Pulmonary artery endothelial cell (primary cell): ENCODE data around the gene BAZ2B. TPM values are rescaled to one million over a fixed set of nuclear protein-coding genes. Genes with fewer than 3 reads are reported as not detected.

Source experiments
- DNase-seq: peaks from one replicate; pipeline ENCODE4 v3.0.0-alpha.2; 2011; ENCODE audit warnings: low read depth, low spot score
- total RNA-seq: library from RNA; depleted of rRNA; stranded (reverse); fragments of >200 nt; gene quantifications from 2 replicates; pipeline ENCODE4 v1.2.3, GENCODE V29; 2014

Gene BAZ2B
- total RNA-seq, 1 donor from 2014 or later = 76.6 TPM

GRCh38 chr2:159326569-159327255, 289.6 kb downstream of the BAZ2B start:
- DNase-seq = no peak

GRCh38 chr2:159322419-159322818, 293.9 kb downstream of the BAZ2B start:
- DNase-seq = no peak

- no peak for DNase-seq
These were observed 298.8 kb downstream of the BAZ2B start for GRCh38 chr2:159317392-159318088.

- no peak for DNase-seq
These were observed 308.4 kb downstream of the BAZ2B start for GRCh38 chr2:159307942-159308341.

GRCh38 chr2:159300586-159300985, 315.8 kb downstream of the BAZ2B start:
- DNase-seq = no peak

- no peak for DNase-seq
These were observed 317.4 kb downstream of the BAZ2B start for GRCh38 chr2:159298967-159299366.

- DNase-seq = no peak
These were observed 319.2 kb downstream of the BAZ2B start for GRCh38 chr2:159297042-159297707.

GRCh38 chr2:159292157-159292556, 324.2 kb downstream of the BAZ2B start:
- DNase-seq = no peak

GRCh38 chr2:159290289-159290907, 325.9 kb downstream of the BAZ2B start:
- no peak for DNase-seq

- DNase-seq = no peak
These were observed 328.6 kb downstream of the BAZ2B start for GRCh38 chr2:159287733-159288132.

- DNase-seq = peak; percentile 67
These were observed 329.5 kb downstream of the BAZ2B start for GRCh38 chr2:159286709-159287441.

GRCh38 chr2:159285929-159286708, 330.2 kb downstream of the BAZ2B start, which contains the start of gene WDSUB1:
TSS of gene WDSUB1 (minus strand) at chr2:159286703. CDS start at chr2:159283069, 3,634 bp downstream.
- peak; percentile 10 for DNase-seq

GRCh38 chr2:159285433-159285832, 330.9 kb downstream of the BAZ2B start:
- DNase-seq = no peak

- no peak for DNase-seq
These were observed 332.8 kb downstream of the BAZ2B start for GRCh38 chr2:159283529-159283928.

GRCh38 chr2:159281002-159281401, 335.3 kb downstream of the BAZ2B start:
- DNase-seq = no peak

GRCh38 chr2:159279700-159280099, 336.6 kb downstream of the BAZ2B start:
- no peak for DNase-seq

GRCh38 chr2:159275111-159275510, 341.2 kb downstream of the BAZ2B start:
- no peak for DNase-seq

GRCh38 chr2:159272156-159272555, 344.2 kb downstream of the BAZ2B start:
- DNase-seq = no peak

- DNase-seq = no peak
These were observed 345.5 kb downstream of the BAZ2B start for GRCh38 chr2:159270744-159271379.
